HL-60 (cell line): ENCODE data around the gene RPL5.

ENCODE experiments used
- DNase-seq, 2 experiments: peaks; one replicate each; pipeline ENCODE4 v3.0.0-alpha.2; 2010 to 2020; ENCODE audit warnings: low read depth in 1 of 2, low spot score in 1 of 2
- H3K27ac ChIP-seq: fragments of 250-450 bp; sonication (Bioruptor Pico); replicated peaks from 2 replicates; pipeline ENCODE4 v1.5.1; 2020; ENCODE audit warnings: mild to moderate bottlenecking, moderate library complexity
- H3K27me3 ChIP-seq: fragments of 250-450 bp; sonication (Bioruptor Pico); 2 replicates; pipeline ENCODE4 v1.5.1; 2021; ENCODE audit warnings: mild to moderate bottlenecking, moderate library complexity; ENCODE audit not compliant: insufficient read depth, poor library complexity, severe bottlenecking
- H3K4me3 ChIP-seq: replicated peaks from 2 replicates; pipeline ENCODE4 v1.5.1; 2011; ENCODE audit warnings: mild to moderate bottlenecking, control low read depth, low read length; ENCODE audit not compliant: insufficient read depth
- CTCF ChIP-seq: IDR thresholded peaks from one replicate; pipeline ENCODE4 v1.5.1; 2011; ENCODE audit warnings: low read length, control low read depth, inconsistent platforms; ENCODE audit not compliant: insufficient read depth
- GABPA ChIP-seq: IDR thresholded peaks from 2 replicates; pipeline ENCODE4 v1.6.1; 2012; ENCODE audit warnings: low read depth
- POLR2AphosphoS5 ChIP-seq: IDR thresholded peaks from 2 replicates; pipeline ENCODE4 v1.6.1; 2012; ENCODE audit warnings: low read depth
- REST ChIP-seq: IDR thresholded peaks from 2 replicates; pipeline ENCODE4 v1.6.1; 2012; ENCODE audit warnings: low read depth; ENCODE audit not compliant: insufficient replicate concordance
- SPI1 ChIP-seq: IDR thresholded peaks from 2 replicates; pipeline ENCODE4 v1.6.1; 2012; ENCODE audit warnings: low read depth, mild to moderate bottlenecking, borderline replicate concordance

RPL5 gene

GRCh38 chr1:92820024-92820423 lies 11.8 kb upstream of the RPL5 start:
- Histone ChIP-seq H3K27ac (no peak overlapping the region), H3K27me3 (no peaks in the 10 kb centered on the region), H3K4me3 (no peak overlapping the region)
- TF ChIP-seq SPI1 (no peak), POLR2AphosphoS5 (no peak), REST (no peak), GABPA (no peak), CTCF (no peak)
- no peak for DNase-seq

DNA sequence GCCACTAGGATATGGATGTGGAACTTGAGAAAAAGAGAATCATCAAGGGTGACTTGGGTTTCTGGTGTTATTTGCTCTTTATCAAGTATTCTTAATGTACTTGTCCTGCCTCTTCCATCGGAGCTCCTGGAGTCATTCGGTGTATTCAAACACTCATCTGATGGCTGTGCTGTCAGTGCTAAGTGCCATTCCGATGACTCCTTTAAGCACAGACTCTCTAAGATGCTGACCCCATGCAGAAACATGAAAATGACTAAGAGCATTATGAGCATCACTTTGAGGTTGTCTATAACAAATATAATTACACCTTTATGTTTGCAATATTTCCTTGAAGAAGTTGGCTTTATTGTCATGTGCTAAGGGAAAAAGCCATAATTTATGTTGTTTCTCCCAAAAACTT lies 11.3 kb upstream of the RPL5 start:
- Histone ChIP-seq H3K4me3 (no peak overlapping the region), H3K27me3 (no peaks in the 10 kb centered on the region), H3K27ac (no peak overlapping the region)
- DNase-seq: no peak
- TF ChIP-seq REST (no peak), SPI1 (no peak), CTCF (no peak), GABPA (no peak), POLR2AphosphoS5 (no peak)

DNA sequence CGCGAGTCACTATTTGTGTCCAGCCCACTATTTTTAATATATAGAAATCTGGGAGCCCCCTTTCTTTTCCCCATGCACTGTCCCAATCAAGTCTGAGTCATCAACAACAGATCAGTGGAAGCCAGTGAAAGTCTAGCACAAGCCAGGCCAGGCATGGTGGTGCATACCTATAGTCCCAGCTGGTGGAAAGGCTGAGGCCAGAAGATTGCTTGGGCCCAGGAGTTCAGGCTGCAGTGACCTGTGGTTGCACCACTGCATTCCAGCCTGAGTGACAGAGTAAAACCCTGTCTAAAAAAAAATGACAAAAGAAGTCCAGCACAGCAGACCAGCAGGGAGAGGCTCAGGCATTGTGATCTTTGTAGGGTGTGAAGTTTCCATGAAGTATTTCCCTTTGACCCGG lies 9.0 kb upstream of the RPL5 start:
- H3K27me3 ChIP-seq: no peaks in the 10 kb centered on the region
- no peak overlapping the region for H3K27ac ChIP-seq
- no peak for DNase-seq
- no peak overlapping the region for H3K4me3 ChIP-seq
- TF ChIP-seq POLR2AphosphoS5: no peak
- TF ChIP-seq SPI1: no peak
- TF ChIP-seq REST: no peak
- no peak for TF ChIP-seq GABPA
- TF ChIP-seq CTCF: no peak
